Peyer's patch (tissue), 4 donors: ENCODE measurements around the gene CNNM2. TPM values are rescaled to one million over a fixed set of nuclear protein-coding genes. Genes with fewer than 3 reads are reported as not detected.

ENCODE experiments used
- DNase-seq, 3 donors: peaks; one replicate each; pipeline ENCODE4 v3.0.0-alpha.2; 2017 to 2019
- H3K27ac ChIP-seq, 4 donors: fragments of 200-600 bp; sonication (generic); one replicate each; pipeline ENCODE4 v1.5.1; 2016 to 2019
- H3K27me3 ChIP-seq, 2 donors: fragments of 200-600 bp; sonication (generic); one replicate each; pipeline ENCODE4 v1.5.1; 2019
- H3K36me3 ChIP-seq, 3 donors: fragments of 200-600 bp; sonication (generic); one replicate each; pipeline ENCODE4 v1.5.1; 2016 to 2019
- H3K4me1 ChIP-seq, 4 donors: fragments of 200-600 bp; sonication (generic); one replicate each; pipeline ENCODE4 v1.5.1; 2016 to 2019
- H3K4me3 ChIP-seq, 4 donors: fragments of 200-600 bp; sonication (generic); 1 replicate in 3 of 4; 2 replicates in 1 of 4; pipeline ENCODE4 v1.5.1; 2016 to 2019; ENCODE audit warnings: mild to moderate bottlenecking in 1 of 4
- H3K9me3 ChIP-seq, 4 donors: fragments of 200-600 bp; sonication (generic); one replicate each; pipeline ENCODE4 v1.5.1; 2016 to 2019; ENCODE audit warnings: mild to moderate bottlenecking in 1 of 4
- POLR2A ChIP-seq, 2 donors: fragments of 450-650 bp; IDR thresholded peaks; one replicate each; pipeline ENCODE4 v1.5.1; 2017; ENCODE audit warnings: antibody characterized with exemption in 2 of 2, mild to moderate bottlenecking in 2 of 2, moderate library complexity in 2 of 2
- total RNA-seq, 4 donors: library from RNA; depleted of rRNA; stranded (reverse); fragments of >200 nt; gene quantifications; one replicate each; pipeline ENCODE4 v1.1.0, GENCODE V29; 2016
- TF ChIP-seq, protein P1 (sequence below), 6 experiments: fragments of 450-650 bp in 4 of 6; fragments of 200-600 bp in 2 of 6; sonication (generic) in 1 of 6; IDR thresholded peaks; one replicate each; pipeline ENCODE4 v1.5.1; 2017 to 2019; ENCODE audit warnings: antibody characterized with exemption in 6 of 6, mild to moderate bottlenecking in 3 of 6, moderate library complexity in 1 of 6

CNNM2 gene
- total RNA-seq, 4 donors from 2014 or later = 15.8 to 39.6 (median 19.2) TPM

DNA sequence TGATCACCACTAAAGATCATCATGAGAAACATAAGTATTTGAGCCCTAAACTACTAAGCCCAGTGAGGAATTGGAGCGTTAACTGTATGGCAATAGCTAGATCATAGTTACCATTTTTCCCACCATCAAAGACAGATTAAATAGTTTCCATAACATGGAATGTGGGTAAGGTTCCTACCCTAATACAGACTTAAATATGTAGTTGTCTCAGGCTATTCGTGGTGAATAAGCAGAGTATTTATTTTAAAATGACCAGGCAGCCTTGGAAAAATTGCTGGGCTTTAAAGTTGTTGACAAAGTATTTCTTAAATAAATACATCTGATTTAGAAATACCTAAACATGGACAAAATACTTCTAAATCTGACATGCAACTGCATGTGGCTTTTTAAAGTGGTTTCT is 168.2 kb downstream of the CNNM2 start:
- H3K4me1 ChIP-seq = no peaks in the 10 kb centered on the region
- H3K27me3 ChIP-seq = no peaks in the 10 kb centered on the region
- H3K4me3 ChIP-seq = no peak overlapping the region
- DNase-seq = no peak
- peaks cover 0 to 67% (median 0%) of the 10 kb centered on the region in 3 donors for H3K36me3 ChIP-seq
- no peaks in the 10 kb centered on the region for H3K9me3 ChIP-seq
- TF ChIP-seq, protein P1, sequence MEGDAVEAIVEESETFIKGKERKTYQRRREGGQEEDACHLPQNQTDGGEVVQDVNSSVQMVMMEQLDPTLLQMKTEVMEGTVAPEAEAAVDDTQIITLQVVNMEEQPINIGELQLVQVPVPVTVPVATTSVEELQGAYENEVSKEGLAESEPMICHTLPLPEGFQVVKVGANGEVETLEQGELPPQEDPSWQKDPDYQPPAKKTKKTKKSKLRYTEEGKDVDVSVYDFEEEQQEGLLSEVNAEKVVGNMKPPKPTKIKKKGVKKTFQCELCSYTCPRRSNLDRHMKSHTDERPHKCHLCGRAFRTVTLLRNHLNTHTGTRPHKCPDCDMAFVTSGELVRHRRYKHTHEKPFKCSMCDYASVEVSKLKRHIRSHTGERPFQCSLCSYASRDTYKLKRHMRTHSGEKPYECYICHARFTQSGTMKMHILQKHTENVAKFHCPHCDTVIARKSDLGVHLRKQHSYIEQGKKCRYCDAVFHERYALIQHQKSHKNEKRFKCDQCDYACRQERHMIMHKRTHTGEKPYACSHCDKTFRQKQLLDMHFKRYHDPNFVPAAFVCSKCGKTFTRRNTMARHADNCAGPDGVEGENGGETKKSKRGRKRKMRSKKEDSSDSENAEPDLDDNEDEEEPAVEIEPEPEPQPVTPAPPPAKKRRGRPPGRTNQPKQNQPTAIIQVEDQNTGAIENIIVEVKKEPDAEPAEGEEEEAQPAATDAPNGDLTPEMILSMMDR (IDR thresholded peaks at IDR 0.05) = no peak
- TF ChIP-seq POLR2A (IDR thresholded peaks at IDR 0.05) = no peak
- no peak overlapping the region for H3K27ac ChIP-seq

DNA sequence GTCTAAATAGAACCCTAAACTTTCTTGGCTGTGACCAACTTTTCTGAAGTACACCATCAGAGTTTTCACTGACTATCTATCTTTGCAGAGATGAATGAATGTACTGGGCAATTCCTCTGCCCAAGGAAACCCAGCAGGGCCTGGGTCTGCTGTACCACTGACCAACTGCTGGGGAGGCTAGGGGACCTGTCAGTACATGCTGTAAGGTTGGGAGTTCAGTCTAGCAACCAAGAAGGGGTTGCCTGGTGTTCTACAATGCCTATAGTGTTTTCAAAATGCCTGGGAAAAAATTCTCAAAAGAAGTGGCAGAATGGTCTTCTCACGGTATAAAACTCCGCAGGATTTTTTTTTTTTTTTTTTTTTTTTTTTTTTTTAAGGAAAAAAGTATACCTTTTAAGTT is 168.7 kb downstream of the CNNM2 start:
- peaks cover 0 to 72% (median 4%) of the 10 kb centered on the region in 3 donors for H3K36me3 ChIP-seq
- H3K27me3 ChIP-seq = no peaks in the 10 kb centered on the region
- no peaks in the 10 kb centered on the region for H3K4me1 ChIP-seq
- H3K4me3 ChIP-seq = no peak overlapping the region
- TF ChIP-seq POLR2A (IDR thresholded peaks at IDR 0.05) = no peak
- H3K27ac ChIP-seq = no peak overlapping the region
- no peak for DNase-seq
- no peaks in the 10 kb centered on the region for H3K9me3 ChIP-seq

DNA sequence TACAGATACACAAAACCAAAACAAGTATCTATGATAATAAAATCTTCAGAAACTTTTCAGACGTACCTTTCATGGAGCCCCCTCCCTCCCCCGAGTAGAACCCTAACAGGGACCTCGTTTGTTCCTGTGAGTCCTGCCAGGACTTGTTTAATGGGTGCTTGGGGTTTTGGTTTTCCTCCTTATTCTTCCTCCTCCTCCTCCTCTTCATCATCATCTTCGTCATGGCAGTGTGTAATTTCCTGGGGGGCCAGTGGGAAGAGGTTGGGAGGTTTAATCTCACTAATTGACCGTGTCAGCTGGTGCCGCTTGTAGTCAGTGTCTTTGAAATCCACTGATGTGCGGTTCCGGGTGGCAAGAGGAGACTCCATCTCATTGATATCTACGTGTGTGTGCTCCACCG is 171.4 kb downstream of the CNNM2 start:
- TF ChIP-seq, protein P1 (IDR thresholded peaks at IDR 0.05) = no peak
- no peak for TF ChIP-seq POLR2A (IDR thresholded peaks at IDR 0.05)
- peaks cover 3 to 94% (median 4%) of the 10 kb centered on the region in 3 donors for H3K36me3 ChIP-seq

DNA sequence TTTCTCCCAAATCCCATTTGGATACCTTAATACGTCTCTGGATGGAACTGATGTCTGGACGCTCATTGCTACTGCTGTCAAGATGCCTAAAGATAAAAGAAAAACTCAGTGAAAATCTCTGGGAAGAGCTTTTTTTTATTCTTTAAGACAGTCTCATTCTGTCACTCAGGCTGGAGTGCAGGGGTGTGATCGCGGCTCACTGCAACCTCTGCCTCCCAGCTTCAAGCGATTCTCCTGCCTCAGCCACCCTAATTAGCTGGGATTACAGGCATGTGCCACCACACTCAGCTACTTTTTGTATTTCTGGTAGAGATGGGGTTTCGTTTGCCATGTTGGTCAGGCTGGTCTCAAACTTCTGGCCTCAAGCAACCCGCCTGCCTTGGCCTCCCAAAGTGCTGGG is 172.8 kb downstream of the CNNM2 start:
- Histone ChIP-seq H3K4me1 (no peaks in the 10 kb centered on the region), H3K27ac (no peak overlapping the region), H3K27me3 (no peaks in the 10 kb centered on the region), H3K4me3 (no peak overlapping the region), H3K9me3 (no peaks in the 10 kb centered on the region), H3K36me3 (peaks cover 3 to 96% (median 4%) of the 10 kb centered on the region in 3 donors)
- DNase-seq = no peak
- TF ChIP-seq, protein P1 (IDR thresholded peaks at IDR 0.05) = no peak
- TF ChIP-seq POLR2A (IDR thresholded peaks at IDR 0.05) = no peak

More for the DNA sequence above, 171.4 kb downstream of the CNNM2 start:
- Histone ChIP-seq H3K9me3 (no peaks in the 10 kb centered on the region), H3K4me1 (no peaks in the 10 kb centered on the region), H3K27ac (no peak overlapping the region), H3K27me3 (no peaks in the 10 kb centered on the region), H3K4me3 (no peak overlapping the region)
- DNase-seq = no peak

DNA sequence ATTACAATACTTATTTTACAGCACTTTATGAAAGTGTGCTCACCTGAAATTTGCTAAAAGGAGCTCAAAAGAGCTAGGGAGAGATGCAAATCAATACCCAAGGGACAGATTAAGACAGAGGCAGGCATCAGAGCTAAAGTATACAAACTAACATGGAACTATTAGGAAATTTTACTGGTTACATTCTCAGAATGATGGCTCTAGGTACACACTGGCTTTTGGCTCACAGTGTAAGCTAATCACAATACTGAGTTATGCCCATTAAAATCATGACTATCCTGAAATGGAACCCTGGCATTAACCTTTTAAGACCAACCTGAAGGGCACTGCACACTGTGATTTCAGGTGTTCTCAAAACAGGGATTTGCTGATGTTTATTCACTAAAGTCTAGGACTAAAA is 176.9 kb downstream of the CNNM2 start:
- H3K9me3 ChIP-seq = no peaks in the 10 kb centered on the region
- H3K36me3 ChIP-seq = peaks cover 3 to 96% (median 4%) of the 10 kb centered on the region in 3 donors
- no peak for DNase-seq
- H3K4me1 ChIP-seq = no peaks in the 10 kb centered on the region
- no peak overlapping the region for H3K27ac ChIP-seq
- no peaks in the 10 kb centered on the region for H3K27me3 ChIP-seq
- TF ChIP-seq POLR2A (IDR thresholded peaks at IDR 0.05) = no peak
- TF ChIP-seq, protein P1 (IDR thresholded peaks at IDR 0.05) = no peak
- no peak overlapping the region for H3K4me3 ChIP-seq

DNA sequence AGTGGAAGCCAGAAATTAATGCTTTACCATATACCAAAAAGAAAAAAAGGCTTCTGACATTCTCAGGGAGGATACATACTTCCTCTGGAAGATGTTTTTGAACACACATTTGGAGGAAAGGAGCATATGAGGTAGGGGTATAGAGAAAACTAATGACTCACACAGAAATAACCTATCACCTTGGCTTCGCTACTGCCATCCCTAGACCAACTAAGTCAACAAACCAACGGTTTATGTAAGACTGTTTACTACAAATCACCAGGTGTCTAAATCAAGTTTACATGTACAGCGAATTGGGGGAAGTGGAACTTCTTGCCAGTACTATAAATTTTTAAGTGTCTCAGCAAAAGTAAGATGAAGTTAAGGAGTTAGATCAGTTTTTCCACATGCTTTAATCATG is 178.0 kb downstream of the CNNM2 start:
- H3K4me3 ChIP-seq = no peak overlapping the region
- no peak for DNase-seq
- H3K27ac ChIP-seq = no peak overlapping the region
- H3K36me3 ChIP-seq = peaks cover 3 to 96% (median 4%) of the 10 kb centered on the region in 3 donors
- TF ChIP-seq, protein P1 (IDR thresholded peaks at IDR 0.05) = no peak
- no peak for TF ChIP-seq POLR2A (IDR thresholded peaks at IDR 0.05)
- H3K9me3 ChIP-seq = no peaks in the 10 kb centered on the region
- no peaks in the 10 kb centered on the region for H3K4me1 ChIP-seq
- no peaks in the 10 kb centered on the region for H3K27me3 ChIP-seq
